ENCODE data around the gene RAB26. TPM values are rescaled to one million over a fixed set of nuclear protein-coding genes. Genes with fewer than 3 reads are reported as not detected.
A peak's percentile ranks its signal among the peaks of the same experiment; 100 is the strongest.

Gene RAB26
- total and polyA plus RNA-seq, 10 donors = 0.26 to 7.9 (median 1.2) TPM; not detected in 1

DNA sequence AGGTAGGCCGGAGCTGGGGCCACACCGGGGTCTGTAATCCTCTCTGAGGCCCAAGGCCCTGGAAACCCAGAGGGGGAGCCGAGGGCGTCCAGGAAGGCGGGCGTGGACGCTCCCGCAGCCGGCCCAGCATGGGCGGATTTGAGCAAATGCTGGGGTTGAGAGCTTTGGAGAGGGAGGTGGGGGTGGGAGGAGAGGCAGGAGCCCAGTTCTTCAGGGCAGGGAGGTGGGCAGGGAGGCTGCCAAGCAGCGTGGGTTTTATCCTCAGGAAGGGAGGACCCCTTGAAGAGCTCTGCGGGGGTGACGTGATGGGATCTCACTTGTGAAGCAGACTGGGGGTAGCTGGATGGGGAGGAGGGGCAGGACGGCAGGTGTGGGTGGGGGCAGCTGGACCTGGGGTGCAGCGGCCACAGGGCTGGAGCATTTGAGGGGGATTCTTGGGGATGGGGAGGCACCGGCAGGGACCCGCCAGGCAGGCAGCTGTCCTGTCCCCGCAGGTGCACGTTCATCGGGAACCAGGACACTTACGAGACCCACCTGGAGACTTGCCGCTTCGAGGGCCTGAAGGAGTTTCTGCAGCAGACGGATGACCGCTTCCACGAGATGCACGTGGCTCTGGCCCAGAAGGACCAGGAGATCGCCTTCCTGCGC is 24.4 kb downstream of the RAB26 start:
- intact Hi-C loops (cut with DNase I; ENCODE audit: low total_unique reads) = no loop called here
- no peak overlapping the region for H3K27ac ChIP-seq
- TF ChIP-seq CTCF (IDR thresholded peaks at IDR 0.05 in 8 of 11, conservative IDR thresholded peaks at IDR 0.05 in 3 of 11) (no peak), POLR2A (IDR thresholded peaks at IDR 0.05) (no peak), POLR2AphosphoS5 (IDR thresholded peaks at IDR 0.05) (no peak)
- H3K9me3 ChIP-seq = no peaks in the 10 kb centered on the region
- 89 to 96% (median 92%) methylated on average over 28 to 29 of the region's 29 CpGs for WGBS, 5 donors
- no peak overlapping the region for H3K4me3 ChIP-seq
- H3K36me3 ChIP-seq = peaks cover 4 to 100% (median 90%) of the 10 kb centered on the region in 6 donors
- DNase-seq = no peak
- H3K27me3 ChIP-seq (replicated peaks in 1 of 7) = no peaks in the 10 kb centered on the region
- H3K4me1 ChIP-seq = peaks cover 4 to 66% (median 31%) of the 10 kb centered on the region in 6 donors

DNA sequence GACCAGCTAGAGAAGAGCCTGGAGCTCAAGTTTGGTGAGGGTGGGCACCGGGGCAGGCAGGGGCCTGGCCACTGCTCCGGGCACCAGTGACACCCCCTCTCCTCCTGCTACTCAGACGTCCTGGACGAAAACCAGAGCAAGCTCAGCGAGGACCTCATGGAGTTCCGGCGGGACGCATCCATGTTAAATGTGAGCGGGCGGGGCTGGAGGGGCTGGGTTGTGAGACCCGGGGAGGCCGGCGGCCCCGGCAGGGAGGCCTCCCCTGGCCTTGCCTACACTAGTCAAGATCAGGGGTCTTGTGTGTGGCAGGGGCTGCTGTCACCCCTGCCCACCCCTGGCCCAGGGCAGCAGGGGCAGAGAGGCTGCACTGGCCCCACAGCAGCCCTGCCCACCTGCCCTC is 24.9 kb downstream of the RAB26 start:
- Histone ChIP-seq H3K27me3 (replicated peaks in 1 of 7) (no peaks in the 10 kb centered on the region), H3K4me1 (peaks cover 4 to 62% (median 28%) of the 10 kb centered on the region in 6 donors), H3K36me3 (peaks cover 4 to 100% (median 87%) of the 10 kb centered on the region in 6 donors), H3K4me3 (no peak overlapping the region), H3K27ac (no peak overlapping the region), H3K9me3 (peaks cover 0 to 2% (median 0%) of the 10 kb centered on the region in 8 donors)
- intact Hi-C loops (cut with DNase I; ENCODE audit: low total_unique reads) = no loop called here
- no peak for DNase-seq
- no peak for TF ChIP-seq CTCF (IDR thresholded peaks at IDR 0.05 in 8 of 11, conservative IDR thresholded peaks at IDR 0.05 in 3 of 11)
- no peak for TF ChIP-seq POLR2A (IDR thresholded peaks at IDR 0.05)
- TF ChIP-seq POLR2AphosphoS5 (IDR thresholded peaks at IDR 0.05) = peak in 1 of 3 donors; percentile 10
- WGBS, 5 donors = 86 to 98% (median 92%) methylated on average over 13 to 14 of the region's 14 CpGs

- DNase-seq = no peak
- 87 to 98% (median 91%) methylated on average over 4 of the region's 4 CpGs; no CpG with 5 or more reads in 2 of the 5 donors for WGBS, 5 donors
- peaks cover 4 to 97% (median 84%) of the 10 kb centered on the region in 6 donors for H3K36me3 ChIP-seq
These were observed 25.5 kb downstream of the RAB26 start for GRCh38 chr16:2173916-2174315.

More at GRCh38 chr16:2173916-2174315, 25.5 kb downstream of the RAB26 start:
- H3K4me3 ChIP-seq = no peak overlapping the region
- no peak for TF ChIP-seq CTCF (IDR thresholded peaks at IDR 0.05 in 8 of 11, conservative IDR thresholded peaks at IDR 0.05 in 3 of 11)
- TF ChIP-seq POLR2AphosphoS5 (IDR thresholded peaks at IDR 0.05) = no peak
- no peak for TF ChIP-seq POLR2A (IDR thresholded peaks at IDR 0.05)
- H3K9me3 ChIP-seq = peaks cover 0 to 6% (median 0%) of the 10 kb centered on the region in 8 donors
- H3K27me3 ChIP-seq (replicated peaks in 1 of 7) = no peaks in the 10 kb centered on the region
- intact Hi-C loops (cut with DNase I; ENCODE audit: low total_unique reads) = no loop called here
- H3K27ac ChIP-seq = peak overlapping the region in 2 of 8 donors; percentile 5 to 7
- peaks cover 4 to 57% (median 27%) of the 10 kb centered on the region in 6 donors for H3K4me1 ChIP-seq
